RWPE1 (cell line): ENCODE measurements around the gene CALML5.

Source experiments
- CTCF ChIA-PET: fragments of 350-600 bp; sonication (Branson Sonifier 250); formaldehyde crosslinking; extraction: SDS; loops from one replicate; lab custom pipeline; 2021; lab: Yijun Ruan, JAX
- POLR2A ChIA-PET: fragments of 400-600 bp; formaldehyde crosslinking; extraction: SDS; loops from one replicate; lab custom pipeline; 2020; ENCODE audit warnings: antibody characterized with exemption; ENCODE audit not compliant: low non-redundant PET; lab: Yijun Ruan, JAX
- DNase-seq: peaks from one replicate; pipeline ENCODE4 v3.0.0; 2012; ENCODE audit warnings: low spot score
- H3K27ac ChIP-seq: fragments of 450-650 bp; 2 replicates; pipeline ENCODE4 v1.5.1; 2017
- TF ChIP-seq, protein P1 (sequence below): fragments of 450-650 bp; conservative IDR thresholded peaks from 2 replicates; pipeline ENCODE4 v1.5.1; 2017; ENCODE audit warnings: low read depth, mild to moderate bottlenecking

The CALML5 gene

DNA sequence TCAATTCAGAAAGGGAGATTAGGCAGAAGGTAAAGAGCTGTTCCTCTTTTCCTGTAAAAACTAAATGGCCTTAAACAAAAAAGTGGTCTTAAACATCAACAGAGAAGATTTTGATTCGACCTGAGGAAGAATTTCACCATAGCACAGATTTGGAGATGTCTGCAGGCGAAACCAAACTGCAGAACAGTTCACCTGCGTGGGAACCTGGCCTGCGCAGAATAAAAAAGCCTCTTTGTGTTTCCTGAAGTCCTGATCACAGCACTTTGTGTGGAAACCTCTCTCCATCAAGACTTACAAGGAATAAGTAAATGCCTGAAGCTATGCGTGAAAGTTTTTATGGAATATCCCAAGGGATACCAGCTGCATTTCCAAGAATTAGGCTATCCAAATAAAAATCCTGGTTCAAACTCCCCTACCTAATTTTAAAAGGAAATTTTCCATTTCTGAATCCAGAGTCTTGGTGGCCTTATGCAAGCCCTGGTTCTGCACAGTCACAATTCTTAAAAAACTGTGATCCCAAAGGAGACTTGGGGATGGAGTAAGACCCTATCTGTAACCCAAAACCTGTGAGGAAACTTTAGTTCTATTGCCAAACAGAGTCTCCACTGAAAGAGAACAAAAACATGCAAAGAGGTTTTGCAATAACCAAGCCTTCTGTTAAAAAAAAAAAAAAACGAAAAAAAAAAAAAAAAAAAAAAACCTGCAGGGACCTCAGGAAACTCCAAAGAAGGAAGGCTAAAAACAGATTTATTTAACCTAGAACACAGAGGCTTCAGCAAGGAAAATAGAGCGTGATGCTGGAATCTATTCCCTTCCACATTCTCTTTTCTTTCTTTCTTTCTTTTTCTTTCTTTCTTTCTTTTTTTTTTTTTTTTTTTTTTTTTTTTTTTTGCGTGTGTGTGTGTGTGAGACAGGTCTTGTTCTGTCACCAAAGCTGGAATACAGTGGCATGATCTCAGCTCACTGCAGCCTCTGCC is 35.8 kb upstream of the CALML5 start:
- ChIA-PET POLR2A (no interaction called here), CTCF (no interaction called here)
- TF ChIP-seq, protein P1, sequence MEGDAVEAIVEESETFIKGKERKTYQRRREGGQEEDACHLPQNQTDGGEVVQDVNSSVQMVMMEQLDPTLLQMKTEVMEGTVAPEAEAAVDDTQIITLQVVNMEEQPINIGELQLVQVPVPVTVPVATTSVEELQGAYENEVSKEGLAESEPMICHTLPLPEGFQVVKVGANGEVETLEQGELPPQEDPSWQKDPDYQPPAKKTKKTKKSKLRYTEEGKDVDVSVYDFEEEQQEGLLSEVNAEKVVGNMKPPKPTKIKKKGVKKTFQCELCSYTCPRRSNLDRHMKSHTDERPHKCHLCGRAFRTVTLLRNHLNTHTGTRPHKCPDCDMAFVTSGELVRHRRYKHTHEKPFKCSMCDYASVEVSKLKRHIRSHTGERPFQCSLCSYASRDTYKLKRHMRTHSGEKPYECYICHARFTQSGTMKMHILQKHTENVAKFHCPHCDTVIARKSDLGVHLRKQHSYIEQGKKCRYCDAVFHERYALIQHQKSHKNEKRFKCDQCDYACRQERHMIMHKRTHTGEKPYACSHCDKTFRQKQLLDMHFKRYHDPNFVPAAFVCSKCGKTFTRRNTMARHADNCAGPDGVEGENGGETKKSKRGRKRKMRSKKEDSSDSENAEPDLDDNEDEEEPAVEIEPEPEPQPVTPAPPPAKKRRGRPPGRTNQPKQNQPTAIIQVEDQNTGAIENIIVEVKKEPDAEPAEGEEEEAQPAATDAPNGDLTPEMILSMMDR, result no peak
- DNase-seq, result no peak
- peak overlapping the region; percentile 27; the same call in 1 of the 2 replicates for H3K27ac ChIP-seq

DNA sequence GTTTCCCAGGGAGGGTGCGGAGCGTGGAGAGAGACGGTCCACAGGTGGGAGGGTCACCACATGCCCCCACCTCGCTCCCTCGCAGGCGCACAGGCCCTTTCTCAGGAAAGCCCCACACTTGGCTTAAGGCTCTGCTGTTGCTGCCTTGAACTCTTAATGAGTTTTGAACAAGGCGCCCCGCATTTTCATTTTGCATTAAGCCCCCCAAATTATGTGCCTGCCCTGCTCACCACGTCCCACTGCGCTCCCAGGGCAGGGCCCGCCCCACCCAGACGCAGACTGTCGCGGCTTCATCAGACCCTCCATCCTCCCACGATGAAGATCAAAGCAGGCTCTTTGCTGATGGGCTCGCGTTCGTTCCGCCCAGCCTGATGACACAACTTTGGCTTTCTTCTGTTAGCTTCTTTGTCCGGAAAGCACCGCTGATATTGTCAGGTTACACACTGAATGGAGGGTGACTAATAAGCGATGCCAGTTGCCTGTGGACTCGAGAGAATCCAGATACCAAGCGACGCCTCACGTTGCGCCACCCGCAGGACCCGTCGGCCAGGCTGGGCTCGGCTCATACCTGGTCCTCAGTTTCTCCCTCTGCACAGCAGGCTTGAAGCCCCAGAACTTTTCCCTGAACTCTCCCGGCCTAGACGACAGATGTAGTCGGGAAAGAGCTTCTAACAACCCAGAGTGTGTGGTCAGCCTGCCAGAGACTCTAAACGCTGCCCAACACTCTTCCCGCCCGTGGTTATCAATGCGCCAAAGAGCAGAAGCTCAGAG is 34.9 kb upstream of the CALML5 start:
- ChIA-PET POLR2A (no interaction called here), CTCF (no interaction called here)
- H3K27ac ChIP-seq, result no peak overlapping the region; the same call in 1 of the 2 replicates
- no peak for DNase-seq
- TF ChIP-seq, protein P1, result no peak

DNA sequence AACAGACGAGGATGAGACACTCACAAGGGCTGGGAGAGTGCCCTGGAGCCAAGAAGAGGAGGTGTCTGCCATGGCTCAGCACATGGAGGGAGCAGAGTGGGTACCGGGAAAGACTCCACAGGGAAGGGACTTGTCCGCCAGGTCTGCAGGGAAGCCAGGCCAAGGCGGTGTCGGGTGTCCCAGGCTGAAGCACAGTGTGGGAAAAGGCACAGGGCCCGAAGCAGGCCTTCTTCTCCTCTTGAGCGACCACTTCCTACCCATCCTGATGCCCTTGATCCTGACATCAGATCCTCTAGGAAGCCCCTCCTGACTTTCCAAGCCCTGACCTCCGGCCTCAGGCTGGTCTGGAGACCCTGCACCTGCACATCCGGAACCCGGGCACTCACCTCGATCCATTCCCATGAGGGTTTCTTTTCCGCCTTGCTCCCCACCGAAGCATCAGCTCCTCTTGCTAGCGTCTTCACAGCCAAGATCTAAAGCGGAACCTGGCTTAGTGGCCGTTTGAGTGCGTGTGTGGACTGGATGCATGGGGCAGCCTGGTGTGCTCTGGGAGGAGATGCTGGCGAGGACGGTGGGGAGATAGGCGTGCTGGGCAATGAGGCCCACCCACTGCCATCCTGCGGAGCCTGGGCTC is 33.8 kb upstream of the CALML5 start:
- H3K27ac ChIP-seq, result no peak overlapping the region
- POLR2A ChIA-PET, result no interaction called here
- CTCF ChIA-PET, result no interaction called here
- TF ChIP-seq, protein P1, result no peak
- DNase-seq, result no peak

DNA sequence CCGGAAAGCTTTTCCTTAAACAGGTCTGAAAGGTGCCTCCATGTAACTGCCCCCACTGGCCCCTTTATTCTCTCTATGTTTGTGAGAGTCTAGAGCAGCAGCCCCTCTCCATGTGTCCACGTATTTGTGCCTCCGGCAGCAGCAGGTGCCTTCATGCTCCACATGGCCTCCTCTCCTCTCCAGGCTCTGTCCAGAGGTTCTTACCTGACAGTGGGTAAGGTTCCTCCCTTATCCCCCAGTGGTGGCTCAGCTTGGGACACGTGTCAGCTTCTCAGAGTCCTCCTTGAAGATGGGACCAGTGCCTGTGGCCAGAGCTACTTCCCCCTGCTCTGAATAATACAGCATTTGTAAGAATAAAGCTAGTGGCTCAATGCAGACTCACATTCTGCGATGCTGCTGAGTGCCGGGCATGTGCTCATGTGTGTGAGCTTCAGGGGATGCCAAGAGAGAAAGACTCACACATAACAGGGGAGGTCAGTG is 33.3 kb upstream of the CALML5 start:
- TF ChIP-seq, protein P1, result no peak
- no peak overlapping the region for H3K27ac ChIP-seq
- ChIA-PET POLR2A (no interaction called here), CTCF (no interaction called here)
- DNase-seq, result no peak

DNA sequence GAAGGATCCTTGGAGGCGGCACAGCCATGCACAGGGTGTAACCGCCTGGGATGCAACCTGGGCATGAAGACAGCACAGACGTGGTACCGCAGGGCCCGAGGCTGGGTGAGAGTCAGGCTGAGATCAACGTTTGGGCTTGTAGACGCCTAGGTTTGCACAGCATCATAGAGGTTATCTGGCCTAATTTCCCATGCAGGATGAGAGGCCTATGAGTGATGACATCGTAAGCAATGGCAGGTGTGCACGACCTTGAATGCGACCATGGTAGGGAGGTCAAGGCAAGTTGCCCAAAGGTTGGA is 32.9 kb upstream of the CALML5 start:
- TF ChIP-seq, protein P1, result no peak
- ChIA-PET POLR2A (no interaction called here), CTCF (no interaction called here)
- no peak overlapping the region for H3K27ac ChIP-seq
- no peak for DNase-seq
